H9 (cell line): ENCODE measurements around the gene GM2A. TPM values are rescaled to one million over a fixed set of nuclear protein-coding genes. Genes with fewer than 3 reads are reported as not detected.

Experiments used
- DNase-seq: peaks from one replicate; pipeline ENCODE4 v3.0.0-alpha.2; 2017
- H2AFZ ChIP-seq: one replicate; pipeline ENCODE4 v1.6.1; 2013; ENCODE audit warnings: mild to moderate bottlenecking, low read length, control low read depth, moderate library complexity
- H2AK5ac ChIP-seq: 2 replicates; pipeline ENCODE4 v1.6.1; 2013; ENCODE audit warnings: low read length, control low read depth, mixed read lengths; ENCODE audit not compliant: insufficient read length
- H2BK120ac ChIP-seq: one replicate; pipeline ENCODE4 v1.6.1; 2013; ENCODE audit warnings: low read depth, mild to moderate bottlenecking, low read length, control low read depth, inconsistent platforms; ENCODE audit not compliant: poor library complexity, severe bottlenecking
- H2BK12ac ChIP-seq: 2 replicates; pipeline ENCODE4 v1.6.1; 2013; ENCODE audit warnings: low read length, control low read depth, mixed read lengths, low read depth; ENCODE audit not compliant: insufficient read length
- H2BK15ac ChIP-seq: 2 replicates; pipeline ENCODE4 v1.6.1; 2013; ENCODE audit warnings: low read depth, low read length, control low read depth
- H2BK20ac ChIP-seq: one replicate; pipeline ENCODE4 v1.6.1; 2013; ENCODE audit warnings: low read depth, mild to moderate bottlenecking, low read length, control low read depth, inconsistent platforms; ENCODE audit not compliant: poor library complexity, severe bottlenecking
- H2BK5ac ChIP-seq: 2 replicates; pipeline ENCODE4 v1.6.1; 2013; ENCODE audit warnings: low read length, control low read depth, mixed read lengths; ENCODE audit not compliant: insufficient read length
- H3K14ac ChIP-seq: 2 replicates; pipeline ENCODE4 v1.6.1; 2013; ENCODE audit warnings: low read length, control low read depth; ENCODE audit not compliant: insufficient read depth
- H3K18ac ChIP-seq: 2 replicates; pipeline ENCODE4 v1.6.1; 2013; ENCODE audit warnings: low read depth, mild to moderate bottlenecking, mixed read lengths, low read length, control low read depth; ENCODE audit not compliant: insufficient read length
- H3K23ac ChIP-seq: 2 replicates; pipeline ENCODE4 v1.6.1; 2013; ENCODE audit warnings: low read length, control low read depth, mixed read lengths, low read depth; ENCODE audit not compliant: insufficient read length
- H3K23me2 ChIP-seq: 2 replicates; pipeline ENCODE4 v1.6.1; 2013; ENCODE audit warnings: low read depth, mild to moderate bottlenecking, mixed read lengths, low read length, control low read depth; ENCODE audit not compliant: insufficient read length, poor library complexity, severe bottlenecking
- H3K27ac ChIP-seq: 2 replicates; pipeline ENCODE4 v1.5.1; 2013; ENCODE audit warnings: low read length, control low read depth, mixed read lengths, low read depth; ENCODE audit not compliant: insufficient read length
- H3K27me3 ChIP-seq: 2 replicates; pipeline ENCODE4 v1.6.1; 2013; ENCODE audit warnings: low read length, control low read depth, inconsistent platforms; ENCODE audit not compliant: insufficient read depth
- H3K4ac ChIP-seq: 2 replicates; pipeline ENCODE4 v1.6.1; 2013; ENCODE audit warnings: low read depth, mild to moderate bottlenecking, control low read depth, inconsistent platforms, low read length, moderate library complexity
- H3K4me1 ChIP-seq: 2 replicates; pipeline ENCODE4 v1.6.1; 2013; ENCODE audit warnings: low read length, control low read depth, inconsistent platforms; ENCODE audit not compliant: insufficient read depth
- H3K4me2 ChIP-seq: 2 replicates; pipeline ENCODE4 v1.6.1; 2013; ENCODE audit warnings: low read length, control low read depth, mixed read lengths; ENCODE audit not compliant: insufficient read length, insufficient read depth
- H3K56ac ChIP-seq: 2 replicates; pipeline ENCODE4 v1.6.1; 2013; ENCODE audit warnings: low read depth, mild to moderate bottlenecking, mixed read lengths, low read length, control low read depth; ENCODE audit not compliant: insufficient read length
- H3K79me1 ChIP-seq: 2 replicates; pipeline ENCODE4 v1.6.1; 2013; ENCODE audit warnings: low read depth, mild to moderate bottlenecking, moderate library complexity, low read length, control low read depth, inconsistent platforms; ENCODE audit not compliant: insufficient read depth, poor library complexity, severe bottlenecking
- H3K79me2 ChIP-seq: 2 replicates; pipeline ENCODE4 v1.6.1; 2013; ENCODE audit warnings: low read length, control low read depth, inconsistent platforms; ENCODE audit not compliant: insufficient read depth
- H3K9ac ChIP-seq: 2 replicates; pipeline ENCODE4 v1.6.1; 2013; ENCODE audit warnings: low read length, control low read depth, mixed read lengths; ENCODE audit not compliant: insufficient read length; ENCODE audit errors: extremely low read depth
- H3K9me3 ChIP-seq: one replicate; pipeline ENCODE4 v1.6.1; 2013; ENCODE audit warnings: low read depth, low read length, inconsistent platforms; ENCODE audit not compliant: control insufficient read depth
- H3T11ph ChIP-seq: one replicate; pipeline ENCODE4 v1.6.1; 2013; ENCODE audit warnings: mild to moderate bottlenecking, low read length, control low read depth, inconsistent platforms
- H4K20me1 ChIP-seq: one replicate; pipeline ENCODE4 v1.6.1; 2013; ENCODE audit not compliant: control insufficient read depth, insufficient read length, insufficient read depth
- H4K5ac ChIP-seq: 2 replicates; pipeline ENCODE4 v1.6.1; 2013; ENCODE audit warnings: low read depth, mild to moderate bottlenecking, mixed read lengths, low read length, control low read depth; ENCODE audit not compliant: insufficient read length
- H4K8ac ChIP-seq: replicated peaks from 2 replicates; pipeline ENCODE4 v1.6.1; 2013; ENCODE audit warnings: low read length, control low read depth, mixed read lengths, low read depth; ENCODE audit not compliant: insufficient read length
- H4K91ac ChIP-seq: 2 replicates; pipeline ENCODE4 v1.6.1; 2013; ENCODE audit warnings: low read depth, mild to moderate bottlenecking, moderate library complexity, mixed read lengths, low read length, control low read depth; ENCODE audit not compliant: insufficient read length
- H3K27ac Mint-ChIP-seq, 3 experiments: 2 replicates in 2 of 3; 3 replicates in 1 of 3; pipeline ENCODE4 v1.8.0; 2020 to 2021; ENCODE audit warnings: mixed read lengths in 3 of 3, mild to moderate bottlenecking in 1 of 3, moderate library complexity in 1 of 3
- H3K27me3 Mint-ChIP-seq: 2 replicates; pipeline ENCODE4 v1.8.0; 2021; ENCODE audit warnings: low read depth, mild to moderate bottlenecking, moderate library complexity, mixed read lengths
- H3K36me3 Mint-ChIP-seq, 3 experiments: 2 replicates in 2 of 3; 3 replicates in 1 of 3; pipeline ENCODE4 v1.8.0; 2020 to 2021; ENCODE audit warnings: low read depth in 3 of 3, mixed read lengths in 3 of 3; ENCODE audit not compliant: insufficient read depth in 1 of 3
- H3K4me1 Mint-ChIP-seq, 2 experiments: 2 replicates each; pipeline ENCODE4 v1.8.0; 2020; ENCODE audit warnings: mixed read lengths in 2 of 2
- H3K4me3 Mint-ChIP-seq, 2 experiments: 2 replicates in 1 of 2; 3 replicates in 1 of 2; pipeline ENCODE4 v1.8.0; 2020 to 2021; ENCODE audit warnings: mild to moderate bottlenecking in 2 of 2, mixed read lengths in 2 of 2, moderate library complexity in 1 of 2
- H3K9me3 Mint-ChIP-seq, 2 experiments: 2 replicates in 1 of 2; 3 replicates in 1 of 2; pipeline ENCODE4 v1.8.0; 2020; ENCODE audit warnings: mild to moderate bottlenecking in 2 of 2, mixed read lengths in 2 of 2, moderate library complexity in 1 of 2
- WGBS: extraction: QIAGEN DNeasy Blood & Tissue Kit; methylation state at CpG from one replicate; pipeline ENCODE4 v1.1.7; 2013; ENCODE audit warnings: missing lambda C conversion rate, low lambda C conversion rate, mixed read lengths; ENCODE audit not compliant: insufficient read length; ENCODE audit errors: extremely low coverage; 5-methylcytosine and 5-hydroxymethylcytosine counted together
- total RNA-seq: library from RNA; stranded (reverse); gene quantifications from 2 replicates; pipeline ENCODE4 v1.2.1, GENCODE V29; 2021
- TF ChIP-seq, protein P1 (sequence below): fragments of 200-600 bp; sonication (generic); conservative IDR thresholded peaks from 3 replicates; pipeline ENCODE4 v1.8.0; 2021; ENCODE audit warnings: antibody characterized with exemption, mild to moderate bottlenecking

GM2A gene
- total RNA-seq, 1 experiment from 2014 or later, result 27.8 TPM

GRCh38 chr5:151251621-151252020, 1.4 kb upstream of the GM2A start:
- H3K79me2 ChIP-seq, result no peaks in the 10 kb centered on the region; the same call in 1 of the 2 replicates
- no peak overlapping the region for H4K91ac ChIP-seq
- H3K14ac ChIP-seq, result no peak overlapping the region
- Mint-ChIP-seq H3K9me3 (no peaks in the 10 kb centered on the region), H3K4me1 (peaks cover 26 to 30% of the 10 kb centered on the region in 2 experiments), H3K27ac (no peak overlapping the region), H3K36me3 (no peaks in the 10 kb centered on the region; a peak in 1 of 7 replicates), H3K27me3 (no peaks in the 10 kb centered on the region), H3K4me3 (peak overlapping the region in 1 of 2 experiments; percentile 83; a peak in 1 of 5 replicates)
- TF ChIP-seq, protein P1, sequence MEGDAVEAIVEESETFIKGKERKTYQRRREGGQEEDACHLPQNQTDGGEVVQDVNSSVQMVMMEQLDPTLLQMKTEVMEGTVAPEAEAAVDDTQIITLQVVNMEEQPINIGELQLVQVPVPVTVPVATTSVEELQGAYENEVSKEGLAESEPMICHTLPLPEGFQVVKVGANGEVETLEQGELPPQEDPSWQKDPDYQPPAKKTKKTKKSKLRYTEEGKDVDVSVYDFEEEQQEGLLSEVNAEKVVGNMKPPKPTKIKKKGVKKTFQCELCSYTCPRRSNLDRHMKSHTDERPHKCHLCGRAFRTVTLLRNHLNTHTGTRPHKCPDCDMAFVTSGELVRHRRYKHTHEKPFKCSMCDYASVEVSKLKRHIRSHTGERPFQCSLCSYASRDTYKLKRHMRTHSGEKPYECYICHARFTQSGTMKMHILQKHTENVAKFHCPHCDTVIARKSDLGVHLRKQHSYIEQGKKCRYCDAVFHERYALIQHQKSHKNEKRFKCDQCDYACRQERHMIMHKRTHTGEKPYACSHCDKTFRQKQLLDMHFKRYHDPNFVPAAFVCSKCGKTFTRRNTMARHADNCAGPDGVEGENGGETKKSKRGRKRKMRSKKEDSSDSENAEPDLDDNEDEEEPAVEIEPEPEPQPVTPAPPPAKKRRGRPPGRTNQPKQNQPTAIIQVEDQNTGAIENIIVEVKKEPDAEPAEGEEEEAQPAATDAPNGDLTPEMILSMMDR, result no peak
- H2AFZ ChIP-seq, result no peak overlapping the region
- H4K8ac ChIP-seq, result no peak overlapping the region
- peaks cover 9% of the 10 kb centered on the region for H3K23me2 ChIP-seq
- no peak overlapping the region for H3K23ac ChIP-seq
- H3K4me1 ChIP-seq, result no peaks in the 10 kb centered on the region
- H3K18ac ChIP-seq, result no peak overlapping the region
- no peaks in the 10 kb centered on the region for H3K9me3 ChIP-seq
- no peak overlapping the region for H3T11ph ChIP-seq
- peak overlapping the region; percentile 60 for H3K4me2 ChIP-seq
- no peaks in the 10 kb centered on the region for H4K20me1 ChIP-seq
- no peak for DNase-seq
- H3K56ac ChIP-seq, result no peak overlapping the region
- no peak overlapping the region for H2BK120ac ChIP-seq
- H3K9ac ChIP-seq, result no peak overlapping the region
- H3K27ac ChIP-seq, result no peak overlapping the region
- H3K79me1 ChIP-seq, result no peaks in the 10 kb centered on the region
- no peak overlapping the region for H2BK20ac ChIP-seq
- no peak overlapping the region for H2BK5ac ChIP-seq
- no peak overlapping the region for H3K4ac ChIP-seq
- no peak overlapping the region for H2BK12ac ChIP-seq
- no peak overlapping the region for H2BK15ac ChIP-seq
- no peak overlapping the region for H2AK5ac ChIP-seq
- no peak overlapping the region for H4K5ac ChIP-seq
- H3K27me3 ChIP-seq, result no peaks in the 10 kb centered on the region
- WGBS, result no CpG with 5 or more reads among the region's 4 CpGs
